Stimulated activated CD8-positive, alpha-beta memory T cell treated with anti-CD3 and anti-CD28 coated beads, Interleukin-7, amount 100 ng/mL, for 1 hour (primary cell): ENCODE measurements around the gene SREBF1.

Experiments
- DNase-seq, 2 donors: peaks; one replicate each; pipeline ENCODE4 v3.0.0-alpha.2; 2020; ENCODE audit warnings: low read depth in 2 of 2

Gene SREBF1

DNA sequence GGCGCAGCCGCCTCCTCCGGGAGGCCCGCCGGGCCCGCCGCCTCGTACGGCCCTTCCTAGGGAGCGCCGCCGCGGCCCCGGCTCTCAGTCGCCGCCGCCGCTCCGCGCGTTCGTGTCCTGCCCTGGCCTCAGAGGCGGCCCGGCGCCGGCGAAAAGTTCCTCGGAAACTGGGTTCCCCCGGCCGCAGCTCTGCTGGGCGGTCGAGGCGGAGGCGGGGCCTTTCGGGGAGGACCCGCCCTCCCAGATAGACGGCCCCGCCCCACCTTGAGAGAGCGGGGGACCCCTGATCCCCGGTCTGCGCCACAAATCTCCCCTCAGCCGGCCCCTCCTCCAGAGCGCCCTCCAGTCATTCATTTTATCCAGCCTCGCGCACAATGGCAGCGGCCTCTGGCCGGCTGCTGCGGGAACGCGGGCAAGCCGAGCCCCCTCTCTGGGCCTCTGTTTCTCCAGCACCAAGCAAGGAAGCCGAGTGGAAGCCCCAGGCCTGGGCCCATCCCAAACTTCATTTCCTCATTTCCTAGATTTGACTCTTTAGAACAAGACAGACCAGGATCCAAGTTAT is at the start of gene SREBF1:
Gene SREBF1, minus strand, starts transcription at position 169 of the 562 bp plus-strand sequence. CDS start 169 bp downstream, outside the sequence.
- peak in 1 of 2 donors; percentile 32 for DNase-seq

DNA sequence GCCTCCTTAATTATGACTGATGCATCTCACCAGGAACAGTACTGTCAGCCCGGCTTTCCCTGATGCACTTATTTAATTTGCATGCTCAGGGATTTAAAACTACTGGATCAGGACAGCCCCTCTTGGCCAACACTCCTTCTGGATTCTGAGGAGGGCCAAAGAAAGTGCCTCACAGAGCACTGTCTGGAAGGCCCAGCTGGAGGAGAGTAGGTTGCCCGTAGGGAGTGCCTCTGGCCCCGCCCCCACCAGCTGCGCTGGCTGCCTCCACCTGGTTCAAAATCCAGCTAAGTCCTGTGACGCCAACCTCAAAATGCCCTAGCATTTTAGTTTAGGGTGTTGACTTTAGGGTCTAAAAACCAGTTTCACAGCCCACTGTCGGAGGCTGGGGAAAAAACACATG is 49.4 kb upstream of the SREBF1 start:
- no peak for DNase-seq

DNA sequence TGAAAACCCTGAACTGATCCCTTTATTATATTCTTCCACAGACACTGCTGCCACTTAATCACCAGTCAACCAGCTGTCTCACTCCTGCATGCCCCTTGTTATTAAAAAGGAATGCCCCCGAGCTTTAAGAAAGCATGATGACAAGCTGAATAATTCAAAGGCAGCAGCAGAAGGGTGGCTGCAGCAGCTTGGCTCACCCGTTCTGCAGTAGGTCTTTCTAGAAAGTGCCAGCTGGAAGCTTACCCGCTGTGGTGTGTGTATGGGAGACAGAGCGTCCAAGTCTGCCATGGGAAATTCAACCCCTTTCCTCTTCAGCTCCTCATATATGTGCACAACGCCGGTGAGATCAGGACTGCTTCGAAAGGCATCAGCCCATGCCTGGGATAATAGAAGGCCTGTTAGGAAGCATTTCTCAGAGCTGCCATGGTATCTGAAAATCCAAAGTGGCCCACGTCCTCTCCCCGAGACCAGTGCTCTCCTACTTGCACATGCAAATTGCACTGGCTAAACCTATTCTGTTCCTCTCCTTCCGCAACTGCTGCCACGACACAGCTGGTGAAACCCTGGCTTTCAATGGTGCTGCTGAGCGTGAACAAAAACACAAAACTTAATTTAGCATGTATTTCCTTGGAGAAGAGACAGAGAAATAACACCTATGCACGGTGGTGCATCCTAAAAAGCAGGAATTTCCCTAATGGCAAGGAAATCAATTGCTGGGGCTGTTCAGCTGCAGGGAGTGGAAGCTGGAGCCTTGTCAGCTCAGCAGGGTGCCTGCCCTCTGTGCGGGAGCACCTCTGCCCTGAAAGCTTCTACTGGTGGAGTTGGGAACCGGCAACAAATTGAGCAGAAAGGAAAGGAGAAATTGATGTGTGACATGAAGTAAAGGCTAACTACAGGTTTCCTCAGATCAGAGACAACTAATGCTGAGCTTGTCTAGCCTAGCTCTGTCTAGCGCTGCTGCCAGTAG is 47.9 kb upstream of the SREBF1 start:
- DNase-seq, result no peak

DNA sequence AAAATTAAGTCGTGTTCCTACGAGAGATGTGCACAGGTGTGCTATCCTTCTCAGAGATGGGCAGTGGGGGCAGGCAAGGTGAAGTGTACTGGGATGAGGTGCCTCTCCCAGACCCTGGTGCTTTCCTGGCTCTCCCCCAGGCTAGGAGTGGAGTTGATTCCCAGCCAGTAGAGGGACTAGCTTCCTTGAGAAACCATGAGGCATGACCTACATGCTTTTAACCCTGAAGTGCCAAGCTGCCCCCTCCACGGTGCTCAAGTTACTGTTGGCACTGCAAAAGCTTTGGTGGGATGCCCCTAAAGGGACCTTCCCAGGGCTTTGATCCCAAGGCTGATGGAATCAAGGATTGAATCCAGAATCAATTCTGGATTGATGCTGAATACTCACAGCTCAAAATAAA is 47.0 kb upstream of the SREBF1 start:
- DNase-seq, result no peak

- no peak for DNase-seq
Measured at GRCh38 chr17:17882082-17882581, 45.3 kb upstream of the SREBF1 start.

DNA sequence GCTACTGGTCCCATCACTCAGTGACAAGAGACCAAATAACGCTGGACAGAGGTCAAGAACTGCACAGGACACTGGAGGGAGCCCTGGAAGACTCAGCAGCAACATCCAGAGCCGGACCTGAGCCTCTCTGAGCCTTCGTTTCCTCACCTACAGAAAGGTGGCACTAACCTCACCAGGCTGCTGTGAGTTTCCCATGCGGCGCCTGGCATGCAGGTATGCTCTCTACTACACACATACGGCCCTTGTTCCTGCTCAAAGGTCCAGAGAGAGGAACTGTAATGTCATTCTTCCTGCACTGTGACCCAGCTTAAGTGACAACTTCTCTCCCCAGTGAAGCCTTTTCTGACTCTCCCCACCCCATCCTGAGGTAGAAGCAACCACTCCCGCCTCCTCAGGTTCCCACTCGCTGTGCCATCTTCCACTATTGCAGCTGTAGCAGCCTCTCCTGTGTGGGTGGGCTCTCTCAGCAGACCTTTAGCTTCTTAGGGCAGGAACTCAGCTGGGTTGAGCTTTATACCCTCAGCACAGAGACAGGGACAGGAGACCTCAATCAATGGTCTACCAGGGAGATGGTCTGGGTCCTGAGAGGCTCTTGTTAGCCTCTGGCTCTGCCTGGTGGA is 43.9 kb upstream of the SREBF1 start:
- DNase-seq, result no peak

DNA sequence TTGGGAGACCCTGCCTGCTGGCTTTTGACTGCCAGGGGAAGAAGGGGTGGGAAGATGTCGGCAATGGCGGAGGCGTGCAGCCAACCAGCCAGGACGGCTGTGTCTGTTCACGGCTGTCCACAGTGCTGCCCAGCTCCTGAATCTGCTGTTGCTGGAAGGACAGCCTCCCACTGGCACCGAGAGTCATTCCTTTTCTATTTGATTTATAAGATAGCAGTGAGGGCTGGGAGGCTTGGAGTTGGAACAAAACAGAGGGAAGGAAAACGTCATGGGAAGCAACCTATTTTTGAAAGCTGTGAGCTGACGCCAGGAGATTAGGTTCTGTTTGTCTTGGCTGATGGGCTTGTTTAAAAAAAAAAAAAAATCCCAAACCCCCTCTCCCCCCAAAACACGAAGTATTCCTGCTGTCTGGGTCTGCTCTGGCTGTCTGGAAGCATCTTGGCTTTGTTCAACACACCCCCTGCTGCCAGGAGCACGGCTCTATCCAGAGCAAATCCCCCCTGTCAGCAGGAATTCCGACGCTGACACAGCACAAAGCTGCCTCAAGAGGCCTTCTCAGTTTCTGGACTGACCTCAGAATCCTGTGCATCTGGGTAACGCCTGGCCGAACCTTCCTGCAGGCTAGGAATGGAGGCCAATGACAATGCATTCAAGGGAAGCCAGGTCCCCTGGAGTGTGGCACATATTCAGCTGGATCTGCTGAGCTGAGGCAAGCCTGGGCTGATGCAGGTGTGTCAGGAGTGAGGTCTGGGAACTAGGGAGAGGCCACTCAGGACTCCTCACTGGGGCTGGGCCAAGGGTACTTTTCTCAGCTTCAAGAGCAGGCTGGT is 41.0 kb upstream of the SREBF1 start:
- DNase-seq, result no peak

- DNase-seq, result no peak
Measured at GRCh38 chr17:17876959-17877528, 40.3 kb upstream of the SREBF1 start.

- DNase-seq, result no peak
Measured at GRCh38 chr17:17874478-17874877, 37.7 kb upstream of the SREBF1 start.

DNA sequence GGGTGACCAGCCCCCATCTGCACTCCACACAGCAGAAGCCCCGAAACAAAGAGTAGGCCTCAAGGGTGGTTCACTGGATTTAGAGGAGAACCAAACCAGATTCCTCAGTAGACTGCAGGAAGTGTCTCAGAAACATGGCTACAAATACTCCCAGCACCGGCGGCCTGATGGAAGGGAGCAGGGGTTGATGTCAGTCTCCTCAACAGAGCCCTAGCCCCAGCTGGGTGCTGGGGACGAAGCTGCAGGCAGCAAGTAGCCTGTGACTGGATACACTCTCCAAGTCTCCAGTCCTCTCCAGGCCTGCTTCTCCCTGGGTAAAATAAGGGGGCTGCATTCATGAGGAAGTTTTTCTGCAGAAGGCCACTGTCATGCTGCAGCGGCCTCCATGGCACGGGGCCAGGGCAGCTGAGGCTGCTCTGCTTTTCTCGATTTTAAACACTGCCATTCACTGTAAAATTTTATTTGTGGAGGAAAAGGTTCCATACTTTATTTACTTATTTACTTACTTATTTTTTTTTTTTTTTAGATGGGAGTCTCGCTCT is 36.7 kb upstream of the SREBF1 start:
- DNase-seq, result no peak

- DNase-seq, result no peak
Measured at GRCh38 chr17:17872547-17873345, 36.0 kb upstream of the SREBF1 start.

- DNase-seq, result no peak
Measured at GRCh38 chr17:17871913-17872312, 35.1 kb upstream of the SREBF1 start.

DNA sequence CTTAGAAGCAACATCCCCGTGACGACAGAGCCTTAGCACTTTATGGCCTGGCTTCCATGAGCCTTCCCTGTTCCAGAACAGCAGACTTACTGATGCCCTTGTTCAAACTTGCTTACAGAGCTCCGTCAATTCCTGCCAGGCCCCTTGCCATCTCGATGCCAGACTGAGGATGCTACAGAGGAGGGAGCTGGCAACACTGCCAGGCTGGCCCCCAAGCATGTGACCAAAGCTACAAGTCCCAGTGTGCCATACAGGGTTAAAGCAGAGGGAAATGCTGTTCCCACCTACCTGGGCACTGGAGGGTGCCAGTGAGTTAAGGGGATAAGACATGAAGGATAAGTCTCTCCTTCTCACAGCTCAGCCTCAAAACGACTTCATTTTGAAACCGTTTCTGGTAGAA is 33.5 kb upstream of the SREBF1 start:
- no peak for DNase-seq

- DNase-seq, result no peak
Measured at GRCh38 chr17:17868641-17869522, 32.1 kb upstream of the SREBF1 start.

GRCh38 chr17:17866897-17867296 is 30.1 kb upstream of the SREBF1 start:
- no peak for DNase-seq

GRCh38 chr17:17866425-17866824 is 29.6 kb upstream of the SREBF1 start:
- no peak for DNase-seq

DNA sequence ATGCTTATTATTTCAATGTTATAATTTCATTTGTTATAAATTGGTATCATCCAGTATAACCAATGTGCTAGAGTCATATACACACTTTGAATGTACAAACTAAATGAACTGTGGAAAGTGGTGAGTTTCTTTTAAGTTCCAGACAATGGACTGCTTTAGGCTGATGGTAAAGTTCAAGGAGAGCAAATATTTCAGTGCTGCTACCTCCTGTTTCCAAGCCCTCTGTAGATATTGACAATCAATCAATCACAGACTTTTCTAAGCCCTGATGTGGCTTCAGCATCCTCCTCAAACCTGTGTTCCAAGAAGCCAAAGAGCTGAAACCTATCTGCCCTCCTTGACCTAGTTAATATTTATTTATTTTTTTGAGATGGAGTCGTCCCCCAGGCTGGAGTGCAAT is 28.2 kb upstream of the SREBF1 start:
- no peak for DNase-seq

DNA sequence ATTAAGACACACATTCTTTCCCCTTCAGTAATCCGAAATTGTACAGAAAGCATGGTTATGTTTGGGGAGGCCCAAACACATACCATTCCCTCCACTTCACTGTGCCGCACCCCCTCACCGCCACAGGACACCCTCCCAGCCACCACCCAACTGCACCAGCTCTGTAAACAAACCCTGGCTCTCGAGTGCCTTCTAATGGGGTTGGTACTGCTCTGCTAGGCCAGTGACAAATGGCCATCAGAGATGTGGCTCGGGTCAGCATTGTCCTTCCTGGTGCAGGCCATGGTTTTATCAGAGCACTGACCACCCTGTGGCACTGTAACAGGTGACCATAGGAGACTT is 24.0 kb upstream of the SREBF1 start:
- no peak for DNase-seq
